Measurements from ENCODE around the gene RGS3.

DNA sequence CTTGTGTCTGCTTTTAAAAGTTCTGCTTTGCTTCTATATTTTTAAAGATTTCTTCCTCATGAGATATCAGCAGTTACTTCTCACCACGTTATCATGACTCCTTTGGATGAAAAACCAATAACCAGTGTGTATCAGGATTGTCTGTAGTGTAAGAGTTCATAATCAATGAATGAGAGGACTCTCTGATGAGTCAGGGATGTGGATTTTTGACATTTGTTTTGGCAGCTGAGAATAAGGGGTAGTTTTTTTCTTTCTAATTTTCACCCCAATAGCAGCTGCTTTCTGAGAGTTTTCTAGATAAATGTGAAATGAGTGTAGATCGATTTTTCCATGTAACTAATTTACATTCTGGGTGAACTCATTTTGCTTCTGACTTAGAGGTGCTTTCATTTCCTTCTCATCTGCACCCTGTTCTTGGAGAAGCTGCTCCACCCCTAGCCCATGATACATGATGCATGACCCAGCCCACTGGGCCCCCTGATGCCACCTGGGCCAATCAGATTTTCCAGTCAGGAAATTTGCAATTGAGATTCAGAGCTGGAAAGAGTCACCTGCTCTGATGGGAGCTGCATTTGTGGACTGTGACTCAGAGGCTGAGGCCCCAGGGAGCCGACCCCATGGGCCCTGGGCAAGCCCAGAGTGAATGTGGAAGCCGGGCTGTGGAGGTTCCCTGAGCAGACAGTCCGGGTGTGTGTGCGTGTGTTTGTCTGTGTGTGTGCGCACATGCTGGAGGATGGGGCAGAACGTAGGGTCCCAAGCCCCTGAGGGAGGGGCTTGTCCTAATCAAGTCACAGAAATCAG, 159.3 kb downstream of the RGS3 start:
- TF ChIP-seq POLR2AphosphoS5 (IDR thresholded peaks at IDR 0.05; ENCODE audit: low read depth, low read length), result no peak
- no peak for TF ChIP-seq POLR2A (IDR thresholded peaks at IDR 0.05; ENCODE audit: low read depth, low read length)
